Keratinocyte (primary cell): ENCODE measurements around the gene FLVCR2. TPM values are rescaled to one million over a fixed set of nuclear protein-coding genes. Genes with fewer than 3 reads are reported as not detected.

Experiments
- DNase-seq: peaks from one replicate; pipeline ENCODE4 v3.0.0-alpha.2; 2011; ENCODE audit warnings: low read depth, missing footprints, low spot score
- FAIRE-seq: peaks from 2 replicates; lab custom pipeline; 2011; peaks lifted over from hg19 to GRCh38; lab: Jason Lieb, UNC
- H2AFZ ChIP-seq: 2 replicates; pipeline ENCODE4 v1.6.0; 2012; ENCODE audit warnings: low read length, control low read depth, inconsistent platforms; ENCODE audit not compliant: control insufficient read depth
- H3K27ac ChIP-seq: 2 replicates; pipeline ENCODE4 v1.5.1; 2011; ENCODE audit warnings: low read length; ENCODE audit not compliant: control insufficient read depth, insufficient read depth
- H3K27me3 ChIP-seq: 3 replicates; pipeline ENCODE4 v1.6.0; 2011; ENCODE audit warnings: low read length; ENCODE audit not compliant: control insufficient read depth, insufficient read depth; ENCODE audit errors: extremely low read depth
- H3K36me3 ChIP-seq, 2 experiments: 2 replicates in 1 of 2; 3 replicates in 1 of 2; pipeline ENCODE4 v1.5.1; 2011; ENCODE audit warnings: low read length in 2 of 2, mild to moderate bottlenecking in 1 of 2; ENCODE audit not compliant: control insufficient read depth in 2 of 2, insufficient read depth in 2 of 2; ENCODE audit errors: extremely low read depth in 1 of 2
- H3K4me1 ChIP-seq: 3 replicates; pipeline ENCODE4 v1.5.1; 2011; ENCODE audit warnings: low read length; ENCODE audit not compliant: control insufficient read depth, insufficient read depth; ENCODE audit errors: extremely low read depth
- H3K4me2 ChIP-seq: 3 replicates; pipeline ENCODE4 v1.6.0; 2011; ENCODE audit warnings: low read depth, low read length; ENCODE audit not compliant: control insufficient read depth, insufficient read depth; ENCODE audit errors: extremely low read depth
- H3K4me3 ChIP-seq, 3 experiments: fragments of 200-600 bp in 1 of 3; sonication (generic) in 1 of 3; 2 replicates in 2 of 3; 3 replicates in 1 of 3; pipeline ENCODE4 v1.5.1; 2011 to 2016; ENCODE audit warnings: low read length in 3 of 3, mild to moderate bottlenecking in 3 of 3, control low read depth in 2 of 3, inconsistent platforms in 1 of 3, low read depth in 1 of 3, mixed read lengths in 1 of 3, mixed run types in 1 of 3, moderate library complexity in 1 of 3; ENCODE audit not compliant: control insufficient read depth in 2 of 3, insufficient read depth in 2 of 3; ENCODE audit errors: extremely low read depth in 1 of 3
- H3K79me2 ChIP-seq: 2 replicates; pipeline ENCODE4 v1.6.0; 2012; ENCODE audit warnings: low read length; ENCODE audit not compliant: control insufficient read depth, insufficient read depth
- H3K9ac ChIP-seq: 3 replicates; pipeline ENCODE4 v1.6.0; 2011; ENCODE audit warnings: low read length; ENCODE audit not compliant: control insufficient read depth, insufficient read depth; ENCODE audit errors: extremely low read depth
- H3K9me1 ChIP-seq: 3 replicates; pipeline ENCODE4 v1.6.0; 2011; ENCODE audit warnings: low read length; ENCODE audit not compliant: control insufficient read depth, insufficient read depth; ENCODE audit errors: extremely low read depth
- H3K9me3 ChIP-seq: 2 replicates; pipeline ENCODE4 v1.5.1; 2012; ENCODE audit warnings: low read depth, low read length; ENCODE audit not compliant: control insufficient read depth
- H4K20me1 ChIP-seq: 3 replicates; pipeline ENCODE4 v1.6.0; 2011; ENCODE audit warnings: low read length; ENCODE audit not compliant: control insufficient read depth, insufficient read depth; ENCODE audit errors: extremely low read depth
- CTCF ChIP-seq, 3 experiments: IDR thresholded peaks in 1 of 3; conservative IDR thresholded peaks in 1 of 3; optimal IDR thresholded peaks in 1 of 3; 2 replicates in 2 of 3; 3 replicates in 1 of 3; pipeline versions ENCODE3 to v1.5.1; 2011; ENCODE audit warnings: low read length in 3 of 3, mild to moderate bottlenecking in 3 of 3, moderate library complexity in 2 of 3, control low read depth in 1 of 3, inconsistent platforms in 1 of 3; ENCODE audit not compliant: insufficient read depth in 2 of 3; ENCODE audit errors: extremely low read depth in 1 of 3
- EZH2 ChIP-seq: IDR thresholded peaks from one replicate; pipeline ENCODE4 v1.6.1; 2012; ENCODE audit warnings: inconsistent platforms, mild to moderate bottlenecking, low read length, moderate library complexity
- dilution Hi-C: fragments of 300-500 bp; cut with MboI; formaldehyde crosslinking; loops from one replicate; pipeline ENCODE4 v1.7.0; 2020; ENCODE audit warnings: low sequenced_read_pairs; ENCODE audit not compliant: extremely low pct_ligation_motif_present
- polyA plus RNA-seq, 5 experiments: library from polyadenylated mRNA; depleted of rRNA in 3 of 5; stranded (reverse) in 3 of 5; stranded (forward) in 1 of 5; unstranded in 1 of 5; fragments of >200 nt; gene quantifications; 1 replicate in 1 of 5; 2 replicates in 3 of 5; 3 replicates in 1 of 5; pipeline versions ENCODE4 v1.2.1 to v1.2.3, GENCODE V29; 2011 to 2012; ENCODE audit warnings: missing spikeins in 2 of 5, low read depth in 1 of 5, low replicate concordance in 1 of 5

The FLVCR2 gene
- polyA plus RNA-seq, 1 donor (not counting 4 experiments of a cell fraction or from before 2014, with no cell fraction given): 0.45 TPM

- no peaks in the 10 kb centered on the region for H3K4me1 ChIP-seq
- no peaks in the 10 kb centered on the region for H3K79me2 ChIP-seq
- DNase-seq: no peak
- no peak for FAIRE-seq
- no peaks in the 10 kb centered on the region for H3K9me1 ChIP-seq
- no peak overlapping the region for H3K27ac ChIP-seq
- H3K9me3 ChIP-seq: no peaks in the 10 kb centered on the region
- H3K4me2 ChIP-seq: no peak overlapping the region
- dilution Hi-C loops: no loop called here
- H3K27me3 ChIP-seq: no peaks in the 10 kb centered on the region
- H3K36me3 ChIP-seq: no peaks in the 10 kb centered on the region
- H3K4me3 ChIP-seq: no peak overlapping the region
- no peak overlapping the region for H2AFZ ChIP-seq
- no peak for TF ChIP-seq EZH2
- no peak for TF ChIP-seq CTCF (optimal IDR thresholded peaks at IDR 0.05 in 1 of 3, IDR thresholded peaks at IDR 0.05 in 1 of 3, conservative IDR thresholded peaks at IDR 0.05 in 1 of 3; ENCODE audit: extremely low read depth in 1 of 3, insufficient read depth in 2 of 3, low read length in 3 of 3)
- H3K9ac ChIP-seq: no peak overlapping the region
- no peaks in the 10 kb centered on the region for H4K20me1 ChIP-seq
These were observed 53.0 kb downstream of the FLVCR2 start for GRCh38 chr14:75631453-75631831.

GRCh38 chr14:75634848-75635247, 56.4 kb downstream of the FLVCR2 start:
- TF ChIP-seq EZH2: no peak
- no peak for TF ChIP-seq CTCF (optimal IDR thresholded peaks at IDR 0.05 in 1 of 3, IDR thresholded peaks at IDR 0.05 in 1 of 3, conservative IDR thresholded peaks at IDR 0.05 in 1 of 3; ENCODE audit: extremely low read depth in 1 of 3, insufficient read depth in 2 of 3, low read length in 3 of 3)
- Histone ChIP-seq H4K20me1 (no peaks in the 10 kb centered on the region), H3K4me3 (no peak overlapping the region), H3K4me1 (no peaks in the 10 kb centered on the region), H3K4me2 (no peak overlapping the region), H2AFZ (no peak overlapping the region), H3K9ac (no peak overlapping the region), H3K27ac (no peak overlapping the region), H3K27me3 (no peaks in the 10 kb centered on the region), H3K9me3 (no peaks in the 10 kb centered on the region), H3K79me2 (no peaks in the 10 kb centered on the region), H3K9me1 (no peaks in the 10 kb centered on the region), H3K36me3 (no peaks in the 10 kb centered on the region)
- DNase-seq (no peak), FAIRE-seq (no peak)
- dilution Hi-C loops: no loop called here
